Measurements from ENCODE around the gene LIFR.

Gene LIFR

GRCh38 chr5:38434966-38435705 is 121.3 kb downstream of the LIFR start:
- TF ChIP-seq CTCF (IDR thresholded peaks at IDR 0.05; ENCODE audit: control insufficient read depth, insufficient read depth, low read depth, low read length, missing control alignments), result no peak
- DNase-seq (ENCODE audit: low read depth), result peak; percentile 38
- H3K4me3 ChIP-seq (ENCODE audit: control insufficient read depth, low read depth, low read length), result no peak overlapping the region

GRCh38 chr5:38433160-38433861 is 123.1 kb downstream of the LIFR start:
- DNase-seq (ENCODE audit: low read depth), result peak; percentile 82

DNA sequence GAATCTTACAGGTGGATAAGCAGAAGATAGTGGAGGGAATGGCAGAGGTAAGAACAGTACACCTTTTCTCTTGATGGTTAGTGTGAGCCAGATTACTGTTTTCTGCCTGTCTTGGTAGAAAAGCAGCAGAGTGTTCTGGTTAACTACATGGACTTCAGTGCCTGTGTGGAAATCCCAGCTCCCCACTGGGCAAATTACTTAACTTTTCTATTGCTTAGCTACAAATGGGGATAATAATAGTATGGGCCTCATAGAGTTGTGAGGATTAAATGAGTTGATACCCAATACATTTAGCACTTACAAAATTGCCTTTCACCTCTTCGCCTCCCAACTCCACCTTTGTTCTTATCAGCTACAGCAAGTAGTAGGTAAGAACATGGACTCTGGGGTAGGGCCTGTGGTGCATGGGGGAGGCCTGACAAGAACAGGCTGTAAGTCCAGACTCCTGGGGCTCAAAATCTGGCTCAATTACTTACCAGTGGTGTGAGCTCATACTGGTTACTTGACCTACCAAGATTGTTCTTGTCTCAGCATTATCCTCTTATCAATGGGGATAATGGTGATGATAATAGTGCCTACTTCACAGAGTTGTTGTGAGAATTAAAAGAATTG is 125.1 kb downstream of the LIFR start:
- no peak for TF ChIP-seq CTCF (IDR thresholded peaks at IDR 0.05; ENCODE audit: control insufficient read depth, insufficient read depth, low read depth, low read length, missing control alignments)
- no peak for DNase-seq (ENCODE audit: low read depth)
- no peak overlapping the region for H3K4me3 ChIP-seq (ENCODE audit: control insufficient read depth, low read depth, low read length)

More at GRCh38 chr5:38433160-38433861, 123.1 kb downstream of the LIFR start:
- no peak overlapping the region for H3K4me3 ChIP-seq (ENCODE audit: control insufficient read depth, low read depth, low read length)
- peak; percentile 4 for TF ChIP-seq CTCF (IDR thresholded peaks at IDR 0.05; ENCODE audit: control insufficient read depth, insufficient read depth, low read depth, low read length, missing control alignments)

- DNase-seq (ENCODE audit: low read depth), result no peak
- no peak overlapping the region for H3K4me3 ChIP-seq (ENCODE audit: control insufficient read depth, low read depth, low read length)
- no peak for TF ChIP-seq CTCF (IDR thresholded peaks at IDR 0.05; ENCODE audit: control insufficient read depth, insufficient read depth, low read depth, low read length, missing control alignments)
These were observed 129.2 kb downstream of the LIFR start for GRCh38 chr5:38426986-38427950.

DNA sequence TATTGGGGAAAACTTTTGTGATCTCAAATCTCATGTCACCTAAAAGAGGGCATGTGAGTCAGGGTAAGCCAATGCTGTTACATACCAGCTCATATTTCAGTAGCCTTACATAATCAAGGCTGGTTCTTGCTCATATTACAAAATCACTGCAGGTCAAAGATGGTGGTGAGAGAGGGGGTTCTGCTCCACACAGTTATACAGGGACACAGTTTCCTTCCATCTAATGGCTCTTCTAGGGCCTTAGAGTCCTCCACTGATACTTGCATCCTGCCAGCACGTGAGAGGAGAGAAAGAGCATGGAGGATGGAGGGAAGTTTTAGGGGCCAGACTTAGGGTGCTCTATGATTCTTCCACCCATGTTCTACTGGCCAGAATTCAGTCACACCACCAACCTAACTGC is 130.0 kb downstream of the LIFR start:
- DNase-seq (ENCODE audit: low read depth), result no peak
- TF ChIP-seq CTCF (IDR thresholded peaks at IDR 0.05; ENCODE audit: control insufficient read depth, insufficient read depth, low read depth, low read length, missing control alignments), result no peak

More for the DNA sequence above, 130.0 kb downstream of the LIFR start:
- H3K4me3 ChIP-seq (ENCODE audit: control insufficient read depth, low read depth, low read length), result no peak overlapping the region
